ENCODE results near the gene ZNF8. TPM values are rescaled to one million over a fixed set of nuclear protein-coding genes. Genes with fewer than 3 reads are reported as not detected.

The ZNF8 gene
- total and polyA plus RNA-seq, 2 donors (not counting 1 experiment from before 2014, with no cell fraction given) = 3.4 to 8.0 TPM

GRCh38 chr19:58296104-58296503 is 17.3 kb downstream of the ZNF8 start:
- Histone ChIP-seq H3K79me2 (ENCODE audit: control insufficient read depth, insufficient read depth, low read length) (peaks cover 22% of the 10 kb centered on the region), H3K4me2 (replicated peaks; ENCODE audit: low read depth, low read length, poor library complexity, severe bottlenecking) (no peak overlapping the region), H4K20me1 (ENCODE audit: control insufficient read depth, insufficient read depth, low read length, poor library complexity, severe bottlenecking) (no peaks in the 10 kb centered on the region), H3K4me1 (ENCODE audit: control insufficient read depth in 2 of 2, insufficient read depth in 2 of 2, low read length in 2 of 2) (no peaks in the 10 kb centered on the region), H3K27ac (ENCODE audit: low read length in 2 of 2) (no peak overlapping the region), H3K9me3 (ENCODE audit: control extremely low read depth in 1 of 3, control insufficient read depth in 2 of 3, insufficient read depth in 1 of 3, low read length in 2 of 3) (peaks cover 0 to 67% (median 18%) of the 10 kb centered on the region in 3 donors), H3K36me3 (replicated peaks in 1 of 2; ENCODE audit: control extremely low read depth in 1 of 2, control insufficient read depth in 1 of 2, extremely low read depth in 1 of 2, insufficient read depth in 2 of 2, low read length in 1 of 2) (peaks cover 0 to 48% of the 10 kb centered on the region in 2 experiments), H2AFZ (ENCODE audit: insufficient read depth, low read depth, low read length, poor library complexity, severe bottlenecking) (no peak overlapping the region), H3K27me3 (replicated peaks in 1 of 4; ENCODE audit: control extremely low read depth in 1 of 4, control insufficient read depth in 3 of 4, insufficient read depth in 4 of 4, low read length in 3 of 4) (no peaks in the 10 kb centered on the region), H3K4me3 (ENCODE audit: control extremely low read depth in 1 of 5, extremely low read depth in 1 of 5, insufficient read depth in 1 of 5, low read depth in 2 of 5, low read length in 4 of 5) (no peak overlapping the region), H3K9ac (ENCODE audit: low read length) (no peak overlapping the region)
- no CpG with 5 or more reads among the region's 7 CpGs for WGBS (ENCODE audit: insufficient coverage)
- TF ChIP-seq EZH2 (IDR thresholded peaks at IDR 0.05; ENCODE audit: borderline replicate concordance, insufficient read depth, low read depth, low read length, poor library complexity, severe bottlenecking) (no peak), CTCF (IDR thresholded peaks at IDR 0.05) (no peak)
- DNase-seq (no peak), ATAC-seq (ENCODE audit: low read depth) (no peak)
- H3K9me3 Mint-ChIP-seq (ENCODE audit: insufficient read depth) = peaks cover 7% of the 10 kb centered on the region
- no peak overlapping the region for H3K4me3 Mint-ChIP-seq
- intact Hi-C loops (cut with micrococcal nuclease) = no loop called here
- H3K27ac Mint-ChIP-seq = no peak overlapping the region
- ChIA-PET POLR2A (no interaction called here), CTCF (no interaction called here)
- H3K4me1 Mint-ChIP-seq = no peaks in the 10 kb centered on the region
- H3K27me3 Mint-ChIP-seq = no peaks in the 10 kb centered on the region

- H3K27me3 Mint-ChIP-seq = no peaks in the 10 kb centered on the region
- intact Hi-C loops (cut with micrococcal nuclease) = no loop called here
- H3K4me1 Mint-ChIP-seq = peaks cover 13% of the 10 kb centered on the region
- H3K9me3 Mint-ChIP-seq (ENCODE audit: insufficient read depth) = no peaks in the 10 kb centered on the region
- no peak overlapping the region for H3K27ac ChIP-seq (ENCODE audit: low read length in 2 of 2)
- H3K4me3 ChIP-seq (ENCODE audit: control extremely low read depth in 1 of 5, extremely low read depth in 1 of 5, insufficient read depth in 1 of 5, low read depth in 2 of 5, low read length in 4 of 5) = no peak overlapping the region
- peaks cover 0 to 13% of the 10 kb centered on the region in 2 experiments for H3K36me3 ChIP-seq (replicated peaks in 1 of 2; ENCODE audit: control extremely low read depth in 1 of 2, control insufficient read depth in 1 of 2, extremely low read depth in 1 of 2, insufficient read depth in 2 of 2, low read length in 1 of 2)
- H3K9ac ChIP-seq (ENCODE audit: low read length) = no peak overlapping the region
- no peaks in the 10 kb centered on the region for H3K27me3 ChIP-seq (replicated peaks in 1 of 4; ENCODE audit: control extremely low read depth in 1 of 4, control insufficient read depth in 3 of 4, insufficient read depth in 4 of 4, low read length in 3 of 4)
- no peak overlapping the region for H3K4me2 ChIP-seq (replicated peaks; ENCODE audit: low read depth, low read length, poor library complexity, severe bottlenecking)
- ChIA-PET CTCF (interaction anchor here (0.6 kb wide), 1 partner anchor 280 kb away, joined by 4 read pairs; no protein-coding TSS in a partner anchor), POLR2A (no interaction called here)
- 97% methylated on average over 7 of the region's 7 CpGs for WGBS (ENCODE audit: insufficient coverage)
- DNase-seq = no peak
- H2AFZ ChIP-seq (ENCODE audit: insufficient read depth, low read depth, low read length, poor library complexity, severe bottlenecking) = no peak overlapping the region
- ATAC-seq (ENCODE audit: low read depth) = no peak
- H3K4me3 Mint-ChIP-seq = no peak overlapping the region
- H3K79me2 ChIP-seq (ENCODE audit: control insufficient read depth, insufficient read depth, low read length) = peaks cover 25% of the 10 kb centered on the region
- no peak for TF ChIP-seq EZH2 (IDR thresholded peaks at IDR 0.05; ENCODE audit: borderline replicate concordance, insufficient read depth, low read depth, low read length, poor library complexity, severe bottlenecking)
- TF ChIP-seq CTCF (IDR thresholded peaks at IDR 0.05) = no peak
- peaks cover 4 to 8% of the 10 kb centered on the region in 2 donors for H3K4me1 ChIP-seq (ENCODE audit: control insufficient read depth in 2 of 2, insufficient read depth in 2 of 2, low read length in 2 of 2)
- no peak overlapping the region for H3K27ac Mint-ChIP-seq
- H3K9me3 ChIP-seq (ENCODE audit: control extremely low read depth in 1 of 3, control insufficient read depth in 2 of 3, insufficient read depth in 1 of 3, low read length in 2 of 3) = peaks cover 0 to 31% (median 0%) of the 10 kb centered on the region in 3 donors
- no peaks in the 10 kb centered on the region for H4K20me1 ChIP-seq (ENCODE audit: control insufficient read depth, insufficient read depth, low read length, poor library complexity, severe bottlenecking)
Measured at GRCh38 chr19:58300620-58301019, 21.9 kb downstream of the ZNF8 start.
